ENCODE data around the gene SYCP2L. TPM values are rescaled to one million over a fixed set of nuclear protein-coding genes. Genes with fewer than 3 reads are reported as not detected.

The SYCP2L gene
- total and polyA plus RNA-seq, 9 of the 15 experiments (the other 6 are each of a cell fraction or from before 2014, with no cell fraction given), result 12.4 to 46.9 (median 22.0) TPM

GRCh38 chr6:10838794-10839333 lies 48.0 kb upstream of the SYCP2L start (continued):
- TF ChIP-seq, protein P1, sequence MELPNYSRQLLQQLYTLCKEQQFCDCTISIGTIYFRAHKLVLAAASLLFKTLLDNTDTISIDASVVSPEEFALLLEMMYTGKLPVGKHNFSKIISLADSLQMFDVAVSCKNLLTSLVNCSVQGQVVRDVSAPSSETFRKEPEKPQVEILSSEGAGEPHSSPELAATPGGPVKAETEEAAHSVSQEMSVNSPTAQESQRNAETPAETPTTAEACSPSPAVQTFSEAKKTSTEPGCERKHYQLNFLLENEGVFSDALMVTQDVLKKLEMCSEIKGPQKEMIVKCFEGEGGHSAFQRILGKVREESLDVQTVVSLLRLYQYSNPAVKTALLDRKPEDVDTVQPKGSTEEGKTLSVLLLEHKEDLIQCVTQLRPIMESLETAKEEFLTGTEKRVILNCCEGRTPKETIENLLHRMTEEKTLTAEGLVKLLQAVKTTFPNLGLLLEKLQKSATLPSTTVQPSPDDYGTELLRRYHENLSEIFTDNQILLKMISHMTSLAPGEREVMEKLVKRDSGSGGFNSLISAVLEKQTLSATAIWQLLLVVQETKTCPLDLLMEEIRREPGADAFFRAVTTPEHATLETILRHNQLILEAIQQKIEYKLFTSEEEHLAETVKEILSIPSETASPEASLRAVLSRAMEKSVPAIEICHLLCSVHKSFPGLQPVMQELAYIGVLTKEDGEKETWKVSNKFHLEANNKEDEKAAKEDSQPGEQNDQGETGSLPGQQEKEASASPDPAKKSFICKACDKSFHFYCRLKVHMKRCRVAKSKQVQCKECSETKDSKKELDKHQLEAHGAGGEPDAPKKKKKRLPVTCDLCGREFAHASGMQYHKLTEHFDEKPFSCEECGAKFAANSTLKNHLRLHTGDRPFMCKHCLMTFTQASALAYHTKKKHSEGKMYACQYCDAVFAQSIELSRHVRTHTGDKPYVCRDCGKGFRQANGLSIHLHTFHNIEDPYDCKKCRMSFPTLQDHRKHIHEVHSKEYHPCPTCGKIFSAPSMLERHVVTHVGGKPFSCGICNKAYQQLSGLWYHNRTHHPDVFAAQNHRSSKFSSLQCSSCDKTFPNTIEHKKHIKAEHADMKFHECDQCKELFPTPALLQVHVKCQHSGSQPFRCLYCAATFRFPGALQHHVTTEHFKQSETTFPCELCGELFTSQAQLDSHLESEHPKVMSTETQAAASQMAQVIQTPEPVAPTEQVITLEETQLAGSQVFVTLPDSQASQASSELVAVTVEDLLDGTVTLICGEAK (IDR thresholded peaks at IDR 0.05), result 0 out of 2 replicates have a peak, but pooled peaks have one; percentile 39
- TF ChIP-seq, protein P1 (CRISPR knock-in tag; IDR thresholded peaks at IDR 0.05), result no peak
- TF ChIP-seq, protein P2, sequence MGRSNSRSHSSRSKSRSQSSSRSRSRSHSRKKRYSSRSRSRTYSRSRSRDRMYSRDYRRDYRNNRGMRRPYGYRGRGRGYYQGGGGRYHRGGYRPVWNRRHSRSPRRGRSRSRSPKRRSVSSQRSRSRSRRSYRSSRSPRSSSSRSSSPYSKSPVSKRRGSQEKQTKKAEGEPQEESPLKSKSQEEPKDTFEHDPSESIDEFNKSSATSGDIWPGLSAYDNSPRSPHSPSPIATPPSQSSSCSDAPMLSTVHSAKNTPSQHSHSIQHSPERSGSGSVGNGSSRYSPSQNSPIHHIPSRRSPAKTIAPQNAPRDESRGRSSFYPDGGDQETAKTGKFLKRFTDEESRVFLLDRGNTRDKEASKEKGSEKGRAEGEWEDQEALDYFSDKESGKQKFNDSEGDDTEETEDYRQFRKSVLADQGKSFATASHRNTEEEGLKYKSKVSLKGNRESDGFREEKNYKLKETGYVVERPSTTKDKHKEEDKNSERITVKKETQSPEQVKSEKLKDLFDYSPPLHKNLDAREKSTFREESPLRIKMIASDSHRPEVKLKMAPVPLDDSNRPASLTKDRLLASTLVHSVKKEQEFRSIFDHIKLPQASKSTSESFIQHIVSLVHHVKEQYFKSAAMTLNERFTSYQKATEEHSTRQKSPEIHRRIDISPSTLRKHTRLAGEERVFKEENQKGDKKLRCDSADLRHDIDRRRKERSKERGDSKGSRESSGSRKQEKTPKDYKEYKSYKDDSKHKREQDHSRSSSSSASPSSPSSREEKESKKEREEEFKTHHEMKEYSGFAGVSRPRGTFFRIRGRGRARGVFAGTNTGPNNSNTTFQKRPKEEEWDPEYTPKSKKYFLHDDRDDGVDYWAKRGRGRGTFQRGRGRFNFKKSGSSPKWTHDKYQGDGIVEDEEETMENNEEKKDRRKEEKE (IDR thresholded peaks at IDR 0.05; ENCODE audit: borderline replicate concordance in 1 of 2, control insufficient read depth in 1 of 2, low read depth in 2 of 2, low read length in 1 of 2), result no peak
- TF ChIP-seq FOXK2 (conservative IDR thresholded peaks at IDR 0.05 in 1 of 2, IDR thresholded peaks at IDR 0.05 in 1 of 2; ENCODE audit: low read depth in 2 of 2), result peak; percentile 84 to 90
- TF ChIP-seq MBD1 (CRISPR knock-in tag; IDR thresholded peaks at IDR 0.05), result 0 out of 2 replicates have a peak, but pooled peaks have one; percentile 50
- 0 out of 2 replicates have a peak, but pooled peaks have one; percentile 8 for TF ChIP-seq FOSL1 (tag; conservative IDR thresholded peaks at IDR 0.05)
- TF ChIP-seq, protein P3, sequence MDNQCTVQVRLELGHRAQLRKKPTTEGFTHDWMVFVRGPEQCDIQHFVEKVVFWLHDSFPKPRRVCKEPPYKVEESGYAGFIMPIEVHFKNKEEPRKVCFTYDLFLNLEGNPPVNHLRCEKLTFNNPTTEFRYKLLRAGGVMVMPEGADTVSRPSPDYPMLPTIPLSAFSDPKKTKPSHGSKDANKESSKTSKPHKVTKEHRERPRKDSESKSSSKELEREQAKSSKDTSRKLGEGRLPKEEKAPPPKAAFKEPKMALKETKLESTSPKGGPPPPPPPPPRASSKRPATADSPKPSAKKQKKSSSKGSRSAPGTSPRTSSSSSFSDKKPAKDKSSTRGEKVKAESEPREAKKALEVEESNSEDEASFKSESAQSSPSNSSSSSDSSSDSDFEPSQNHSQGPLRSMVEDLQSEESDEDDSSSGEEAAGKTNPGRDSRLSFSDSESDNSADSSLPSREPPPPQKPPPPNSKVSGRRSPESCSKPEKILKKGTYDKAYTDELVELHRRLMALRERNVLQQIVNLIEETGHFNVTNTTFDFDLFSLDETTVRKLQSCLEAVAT (IDR thresholded peaks at IDR 0.05), result peak in 1 of 2 experiments; percentile 37; a peak in 1 of 4 replicates
